NCI-H82 (cell line): Measurements from ENCODE around the gene ENOX1.

Source experiments
- DNase-seq: peaks from one replicate; lab custom pipeline; 2025; lab: John Stamatoyannopoulos, UW

ENOX1 gene

GRCh38 chr13:43289470-43290255 lies 497.1 kb downstream of the ENOX1 start:
- no peak for DNase-seq

- no peak for DNase-seq
Measured at GRCh38 chr13:43286751-43287150, 500.0 kb downstream of the ENOX1 start.

GRCh38 chr13:43285933-43286597 lies 500.7 kb downstream of the ENOX1 start:
- peak; percentile 36 for DNase-seq

- no peak for DNase-seq
Measured at GRCh38 chr13:43284162-43284561, 502.6 kb downstream of the ENOX1 start.

- no peak for DNase-seq
Measured at GRCh38 chr13:43279696-43280095, 507.1 kb downstream of the ENOX1 start.

GRCh38 chr13:43278127-43278526 lies 508.6 kb downstream of the ENOX1 start:
- no peak for DNase-seq

GRCh38 chr13:43277142-43277541 lies 509.6 kb downstream of the ENOX1 start:
- no peak for DNase-seq

- no peak for DNase-seq
Measured at GRCh38 chr13:43274881-43275280, 511.9 kb downstream of the ENOX1 start.

- DNase-seq: peak; percentile 11
Measured at GRCh38 chr13:43273362-43273761, 513.4 kb downstream of the ENOX1 start.

GRCh38 chr13:43272851-43273250 lies 513.9 kb downstream of the ENOX1 start:
- DNase-seq: peak; percentile 29

- no peak for DNase-seq
Measured at GRCh38 chr13:43271152-43271551, 515.6 kb downstream of the ENOX1 start.

GRCh38 chr13:43270130-43270830 lies 516.5 kb downstream of the ENOX1 start:
- peak; percentile 36 for DNase-seq

- DNase-seq: no peak
Measured at GRCh38 chr13:43269037-43269481, 517.7 kb downstream of the ENOX1 start.

- DNase-seq: peak; percentile 28
Measured at GRCh38 chr13:43268632-43269031, 518.1 kb downstream of the ENOX1 start.

GRCh38 chr13:43267916-43268315 lies 518.9 kb downstream of the ENOX1 start:
- no peak for DNase-seq

GRCh38 chr13:43266936-43267615 lies 519.7 kb downstream of the ENOX1 start:
- DNase-seq: no peak

GRCh38 chr13:43265028-43265427 lies 521.7 kb downstream of the ENOX1 start:
- DNase-seq: no peak

- DNase-seq: no peak
Measured at GRCh38 chr13:43264458-43264857, 522.3 kb downstream of the ENOX1 start.

- DNase-seq: no peak
Measured at GRCh38 chr13:43263047-43263446, 523.7 kb downstream of the ENOX1 start.

- no peak for DNase-seq
Measured at GRCh38 chr13:43260999-43261398, 525.8 kb downstream of the ENOX1 start.

GRCh38 chr13:43258771-43259170 lies 528.0 kb downstream of the ENOX1 start:
- DNase-seq: no peak

- no peak for DNase-seq
Measured at GRCh38 chr13:43257765-43258164, 529.0 kb downstream of the ENOX1 start.
